ENCODE measurements around the gene EPB41L4B.

EPB41L4B gene

GRCh38 chr9:109314011-109314531, 6.8 kb downstream of the EPB41L4B start:
- Histone ChIP-seq H3K9me3 (ENCODE audit: control insufficient read depth in 1 of 2, low read length in 2 of 2) (no peaks in the 10 kb centered on the region), H3K36me3 (ENCODE audit: control insufficient read depth in 1 of 2, insufficient read depth in 2 of 2, low read length in 2 of 2) (no peaks in the 10 kb centered on the region), H3K4me3 (ENCODE audit: low read depth in 1 of 2, low read length in 2 of 2) (peak overlapping the region; percentile 11 to 22), H3K27ac (ENCODE audit: low read depth, low read length) (peak overlapping the region; percentile 45), H3K27me3 (ENCODE audit: control insufficient read depth in 1 of 2, insufficient read depth in 2 of 2, low read length in 2 of 2) (peaks cover 4 to 7% of the 10 kb centered on the region in 2 donors), H3K9ac (ENCODE audit: low read depth in 1 of 2, low read length in 2 of 2) (peak overlapping the region in 1 of 2 donors; percentile 14), H3K4me1 (ENCODE audit: control insufficient read depth in 1 of 2, insufficient read depth in 2 of 2, low read length in 2 of 2) (peaks cover 67 to 75% of the 10 kb centered on the region in 2 donors)

- Histone ChIP-seq H3K4me3 (ENCODE audit: low read depth in 1 of 2, low read length in 2 of 2) (peak overlapping the region; percentile 11 to 22), H3K4me1 (ENCODE audit: control insufficient read depth in 1 of 2, insufficient read depth in 2 of 2, low read length in 2 of 2) (peaks cover 71 to 75% of the 10 kb centered on the region in 2 donors), H3K27ac (ENCODE audit: low read depth, low read length) (peak overlapping the region; percentile 45), H3K9ac (ENCODE audit: low read depth in 1 of 2, low read length in 2 of 2) (peak overlapping the region in 1 of 2 donors; percentile 40), H3K36me3 (ENCODE audit: control insufficient read depth in 1 of 2, insufficient read depth in 2 of 2, low read length in 2 of 2) (no peaks in the 10 kb centered on the region), H3K27me3 (ENCODE audit: control insufficient read depth in 1 of 2, insufficient read depth in 2 of 2, low read length in 2 of 2) (peaks cover 0 to 7% of the 10 kb centered on the region in 2 donors), H3K9me3 (ENCODE audit: control insufficient read depth in 1 of 2, low read length in 2 of 2) (no peaks in the 10 kb centered on the region)
These were observed 7.5 kb downstream of the EPB41L4B start for GRCh38 chr9:109313351-109313750.

- Histone ChIP-seq H3K27ac (ENCODE audit: low read depth, low read length) (no peak overlapping the region), H3K9me3 (ENCODE audit: control insufficient read depth in 1 of 2, low read length in 2 of 2) (no peaks in the 10 kb centered on the region), H3K36me3 (ENCODE audit: control insufficient read depth in 1 of 2, insufficient read depth in 2 of 2, low read length in 2 of 2) (no peaks in the 10 kb centered on the region), H3K4me1 (ENCODE audit: control insufficient read depth in 1 of 2, insufficient read depth in 2 of 2, low read length in 2 of 2) (peaks cover 71 to 76% of the 10 kb centered on the region in 2 donors), H3K4me3 (ENCODE audit: low read depth in 1 of 2, low read length in 2 of 2) (no peak overlapping the region), H3K27me3 (ENCODE audit: control insufficient read depth in 1 of 2, insufficient read depth in 2 of 2, low read length in 2 of 2) (peaks cover 0 to 5% of the 10 kb centered on the region in 2 donors), H3K9ac (ENCODE audit: low read depth in 1 of 2, low read length in 2 of 2) (peak overlapping the region in 1 of 2 donors; percentile 40)
These were observed 8.1 kb downstream of the EPB41L4B start for GRCh38 chr9:109312783-109313182.

GRCh38 chr9:109311731-109312130, 9.1 kb downstream of the EPB41L4B start:
- H3K4me1 ChIP-seq (ENCODE audit: control insufficient read depth in 1 of 2, insufficient read depth in 2 of 2, low read length in 2 of 2): peaks cover 65 to 72% of the 10 kb centered on the region in 2 donors
- no peaks in the 10 kb centered on the region for H3K27me3 ChIP-seq (ENCODE audit: control insufficient read depth in 1 of 2, insufficient read depth in 2 of 2, low read length in 2 of 2)
- H3K27ac ChIP-seq (ENCODE audit: low read depth, low read length): no peak overlapping the region
- H3K36me3 ChIP-seq (ENCODE audit: control insufficient read depth in 1 of 2, insufficient read depth in 2 of 2, low read length in 2 of 2): no peaks in the 10 kb centered on the region
- no peak overlapping the region for H3K4me3 ChIP-seq (ENCODE audit: low read depth in 1 of 2, low read length in 2 of 2)
- H3K9me3 ChIP-seq (ENCODE audit: control insufficient read depth in 1 of 2, low read length in 2 of 2): no peaks in the 10 kb centered on the region
- no peak overlapping the region for H3K9ac ChIP-seq (ENCODE audit: low read depth in 1 of 2, low read length in 2 of 2)

- Histone ChIP-seq H3K4me3 (ENCODE audit: low read depth in 1 of 2, low read length in 2 of 2) (no peak overlapping the region), H3K27ac (ENCODE audit: low read depth, low read length) (no peak overlapping the region), H3K9me3 (ENCODE audit: control insufficient read depth in 1 of 2, low read length in 2 of 2) (no peaks in the 10 kb centered on the region), H3K9ac (ENCODE audit: low read depth in 1 of 2, low read length in 2 of 2) (no peak overlapping the region), H3K27me3 (ENCODE audit: control insufficient read depth in 1 of 2, insufficient read depth in 2 of 2, low read length in 2 of 2) (no peaks in the 10 kb centered on the region), H3K36me3 (ENCODE audit: control insufficient read depth in 1 of 2, insufficient read depth in 2 of 2, low read length in 2 of 2) (no peaks in the 10 kb centered on the region), H3K4me1 (ENCODE audit: control insufficient read depth in 1 of 2, insufficient read depth in 2 of 2, low read length in 2 of 2) (peaks cover 65 to 72% of the 10 kb centered on the region in 2 donors)
These were observed 9.6 kb downstream of the EPB41L4B start for GRCh38 chr9:109311286-109311685.

GRCh38 chr9:109310486-109310901, 10.4 kb downstream of the EPB41L4B start:
- Histone ChIP-seq H3K27ac (ENCODE audit: low read depth, low read length) (no peak overlapping the region), H3K9me3 (ENCODE audit: control insufficient read depth in 1 of 2, low read length in 2 of 2) (no peaks in the 10 kb centered on the region), H3K27me3 (ENCODE audit: control insufficient read depth in 1 of 2, insufficient read depth in 2 of 2, low read length in 2 of 2) (no peaks in the 10 kb centered on the region), H3K36me3 (ENCODE audit: control insufficient read depth in 1 of 2, insufficient read depth in 2 of 2, low read length in 2 of 2) (no peaks in the 10 kb centered on the region), H3K4me1 (ENCODE audit: control insufficient read depth in 1 of 2, insufficient read depth in 2 of 2, low read length in 2 of 2) (peaks cover 60 to 65% of the 10 kb centered on the region in 2 donors), H3K9ac (ENCODE audit: low read depth in 1 of 2, low read length in 2 of 2) (no peak overlapping the region), H3K4me3 (ENCODE audit: low read depth in 1 of 2, low read length in 2 of 2) (no peak overlapping the region)

GRCh38 chr9:109309282-109309681, 11.6 kb downstream of the EPB41L4B start:
- no peaks in the 10 kb centered on the region for H3K9me3 ChIP-seq (ENCODE audit: control insufficient read depth in 1 of 2, low read length in 2 of 2)
- no peak overlapping the region for H3K27ac ChIP-seq (ENCODE audit: low read depth, low read length)
- H3K9ac ChIP-seq (ENCODE audit: low read depth in 1 of 2, low read length in 2 of 2): no peak overlapping the region
- H3K4me1 ChIP-seq (ENCODE audit: control insufficient read depth in 1 of 2, insufficient read depth in 2 of 2, low read length in 2 of 2): peaks cover 54% of the 10 kb centered on the region in 2 donors
- H3K27me3 ChIP-seq (ENCODE audit: control insufficient read depth in 1 of 2, insufficient read depth in 2 of 2, low read length in 2 of 2): no peaks in the 10 kb centered on the region
- H3K4me3 ChIP-seq (ENCODE audit: low read depth in 1 of 2, low read length in 2 of 2): no peak overlapping the region
- no peaks in the 10 kb centered on the region for H3K36me3 ChIP-seq (ENCODE audit: control insufficient read depth in 1 of 2, insufficient read depth in 2 of 2, low read length in 2 of 2)

- H3K4me3 ChIP-seq (ENCODE audit: low read depth in 1 of 2, low read length in 2 of 2): peak overlapping the region; percentile 27 to 28
- H3K4me1 ChIP-seq (ENCODE audit: control insufficient read depth in 1 of 2, insufficient read depth in 2 of 2, low read length in 2 of 2): peaks cover 42 to 46% of the 10 kb centered on the region in 2 donors
- peak overlapping the region; percentile 77 for H3K27ac ChIP-seq (ENCODE audit: low read depth, low read length)
- H3K9ac ChIP-seq (ENCODE audit: low read depth in 1 of 2, low read length in 2 of 2): peak overlapping the region; percentile 44 to 58
- no peaks in the 10 kb centered on the region for H3K36me3 ChIP-seq (ENCODE audit: control insufficient read depth in 1 of 2, insufficient read depth in 2 of 2, low read length in 2 of 2)
- H3K27me3 ChIP-seq (ENCODE audit: control insufficient read depth in 1 of 2, insufficient read depth in 2 of 2, low read length in 2 of 2): no peaks in the 10 kb centered on the region
- no peaks in the 10 kb centered on the region for H3K9me3 ChIP-seq (ENCODE audit: control insufficient read depth in 1 of 2, low read length in 2 of 2)
These were observed 13.2 kb downstream of the EPB41L4B start for GRCh38 chr9:109307380-109308240.

- Histone ChIP-seq H3K4me1 (ENCODE audit: control insufficient read depth in 1 of 2, insufficient read depth in 2 of 2, low read length in 2 of 2) (peaks cover 36 to 46% of the 10 kb centered on the region in 2 donors), H3K9ac (ENCODE audit: low read depth in 1 of 2, low read length in 2 of 2) (no peak overlapping the region), H3K9me3 (ENCODE audit: control insufficient read depth in 1 of 2, low read length in 2 of 2) (no peaks in the 10 kb centered on the region), H3K27me3 (ENCODE audit: control insufficient read depth in 1 of 2, insufficient read depth in 2 of 2, low read length in 2 of 2) (no peaks in the 10 kb centered on the region), H3K36me3 (ENCODE audit: control insufficient read depth in 1 of 2, insufficient read depth in 2 of 2, low read length in 2 of 2) (no peaks in the 10 kb centered on the region), H3K4me3 (ENCODE audit: low read depth in 1 of 2, low read length in 2 of 2) (no peak overlapping the region), H3K27ac (ENCODE audit: low read depth, low read length) (no peak overlapping the region)
These were observed 15.1 kb downstream of the EPB41L4B start for GRCh38 chr9:109305801-109306200.

GRCh38 chr9:109304347-109304746, 16.5 kb downstream of the EPB41L4B start:
- H3K36me3 ChIP-seq (ENCODE audit: control insufficient read depth in 1 of 2, insufficient read depth in 2 of 2, low read length in 2 of 2): no peaks in the 10 kb centered on the region
- H3K27ac ChIP-seq (ENCODE audit: low read depth, low read length): no peak overlapping the region
- no peaks in the 10 kb centered on the region for H3K9me3 ChIP-seq (ENCODE audit: control insufficient read depth in 1 of 2, low read length in 2 of 2)
- H3K4me3 ChIP-seq (ENCODE audit: low read depth in 1 of 2, low read length in 2 of 2): peak overlapping the region in 1 of 2 donors; percentile 32
- no peak overlapping the region for H3K9ac ChIP-seq (ENCODE audit: low read depth in 1 of 2, low read length in 2 of 2)
- peaks cover 34 to 40% of the 10 kb centered on the region in 2 donors for H3K4me1 ChIP-seq (ENCODE audit: control insufficient read depth in 1 of 2, insufficient read depth in 2 of 2, low read length in 2 of 2)
- no peaks in the 10 kb centered on the region for H3K27me3 ChIP-seq (ENCODE audit: control insufficient read depth in 1 of 2, insufficient read depth in 2 of 2, low read length in 2 of 2)

Measured in duodenal mucosa (tissue), 2 donors.